GM21717 (cell line): Measurements from ENCODE around the gene RPL5.

Source experiments
- ATAC-seq: cut with Tn5 transposase; IDR thresholded peaks from one replicate; pipeline ENCODE4 v1.9.1; 2021; ENCODE audit warnings: mild to moderate bottlenecking, moderate library complexity; ENCODE audit not compliant: unreplicated experiment

The RPL5 gene

GRCh38 chr1:92817986-92818764 lies 13.7 kb upstream of the RPL5 start:
- peak; percentile 63 for ATAC-seq

- no peak for ATAC-seq
These were observed 11.8 kb upstream of the RPL5 start for GRCh38 chr1:92820024-92820423.

GRCh38 chr1:92820551-92820950 lies 11.3 kb upstream of the RPL5 start:
- no peak for ATAC-seq

GRCh38 chr1:92822879-92823278 lies 9.0 kb upstream of the RPL5 start:
- no peak for ATAC-seq

GRCh38 chr1:92826792-92827191 lies 5.0 kb upstream of the RPL5 start:
- ATAC-seq = no peak

- no peak for ATAC-seq
These were observed 475 bp upstream of the RPL5 start for GRCh38 chr1:92831368-92831761.

GRCh38 chr1:92832537-92833114 lies 786 bp downstream of the RPL5 start:
- ATAC-seq = no peak

- no peak for ATAC-seq
These were observed 2.0 kb downstream of the RPL5 start for GRCh38 chr1:92833840-92834239.

GRCh38 chr1:92834617-92835016 lies 2.8 kb downstream of the RPL5 start:
- no peak for ATAC-seq

GRCh38 chr1:92837062-92837461 lies 5.2 kb downstream of the RPL5 start:
- ATAC-seq = no peak

GRCh38 chr1:92838519-92838918 lies 6.7 kb downstream of the RPL5 start:
- ATAC-seq = no peak

- no peak for ATAC-seq
These were observed 7.6 kb downstream of the RPL5 start for GRCh38 chr1:92839442-92839841.

- ATAC-seq = no peak
These were observed 8.8 kb downstream of the RPL5 start for GRCh38 chr1:92840600-92840999.

- ATAC-seq = no peak
These were observed 10.5 kb downstream of the RPL5 start for GRCh38 chr1:92842082-92843045.

GRCh38 chr1:92843046-92843423 lies 11.2 kb downstream of the RPL5 start:
- no peak for ATAC-seq

GRCh38 chr1:92843429-92844352 lies 11.9 kb downstream of the RPL5 start:
- no peak for ATAC-seq

GRCh38 chr1:92844439-92844838 lies 12.6 kb downstream of the RPL5 start:
- no peak for ATAC-seq

- ATAC-seq = no peak
These were observed 14.1 kb downstream of the RPL5 start for GRCh38 chr1:92845908-92846307.

GRCh38 chr1:92848201-92848600 lies 16.4 kb downstream of the RPL5 start:
- no peak for ATAC-seq

GRCh38 chr1:92850019-92850418 lies 18.2 kb downstream of the RPL5 start:
- no peak for ATAC-seq

GRCh38 chr1:92851729-92852128 lies 19.9 kb downstream of the RPL5 start:
- ATAC-seq = no peak
